A673 (cell line): ENCODE data around the gene NOLC1.

ENCODE experiments used
- EZH2 ChIP-seq: fragments of 200-600 bp; sonication (generic); IDR thresholded peaks from 2 replicates; pipeline ENCODE4 v1.6.1; 2017; ENCODE audit warnings: borderline replicate concordance, low read depth, mild to moderate bottlenecking, mixed read lengths, antibody characterized with exemption, low read length; ENCODE audit not compliant: poor library complexity, severe bottlenecking
- TF ChIP-seq, protein P1 (sequence below): fragments of 300-800, 200-600 bp; sonication (generic); conservative IDR thresholded peaks from 2 replicates; pipeline ENCODE4 v1.5.1; 2017; ENCODE audit warnings: low read depth, mild to moderate bottlenecking, antibody characterized with exemption, low read length, moderate library complexity, mixed read lengths

DNA sequence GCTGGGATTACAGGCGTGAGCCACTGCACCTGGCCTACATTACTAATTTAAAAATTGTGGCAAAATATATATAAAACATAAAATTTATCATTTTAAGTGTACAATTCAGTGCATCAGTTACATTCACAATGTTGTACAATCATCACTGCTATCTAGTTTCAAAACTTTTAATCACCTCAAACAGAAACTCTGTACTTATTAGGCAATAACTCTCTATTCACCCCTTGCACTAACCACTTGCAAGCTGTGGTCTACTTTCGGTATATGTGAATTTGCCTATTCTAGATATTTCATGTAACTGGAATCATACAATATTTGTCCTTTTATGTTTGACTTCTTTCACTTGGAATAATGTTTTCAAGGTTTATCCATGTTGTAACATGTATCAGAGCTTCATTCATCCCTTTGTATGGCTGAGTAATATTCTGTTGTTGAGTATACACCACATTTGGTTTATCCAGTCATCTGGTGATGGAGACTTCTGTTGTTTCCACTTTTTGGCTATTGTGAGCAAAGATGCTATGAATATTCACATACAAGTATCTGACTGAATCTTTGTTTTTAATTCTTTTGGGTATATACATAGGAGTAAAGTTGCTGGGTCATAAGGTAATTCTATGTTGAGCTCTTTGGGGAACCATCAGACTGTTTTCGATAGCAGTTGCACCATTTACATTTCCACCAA lies 59.6 kb downstream of the NOLC1 start:
- TF ChIP-seq, protein P1, sequence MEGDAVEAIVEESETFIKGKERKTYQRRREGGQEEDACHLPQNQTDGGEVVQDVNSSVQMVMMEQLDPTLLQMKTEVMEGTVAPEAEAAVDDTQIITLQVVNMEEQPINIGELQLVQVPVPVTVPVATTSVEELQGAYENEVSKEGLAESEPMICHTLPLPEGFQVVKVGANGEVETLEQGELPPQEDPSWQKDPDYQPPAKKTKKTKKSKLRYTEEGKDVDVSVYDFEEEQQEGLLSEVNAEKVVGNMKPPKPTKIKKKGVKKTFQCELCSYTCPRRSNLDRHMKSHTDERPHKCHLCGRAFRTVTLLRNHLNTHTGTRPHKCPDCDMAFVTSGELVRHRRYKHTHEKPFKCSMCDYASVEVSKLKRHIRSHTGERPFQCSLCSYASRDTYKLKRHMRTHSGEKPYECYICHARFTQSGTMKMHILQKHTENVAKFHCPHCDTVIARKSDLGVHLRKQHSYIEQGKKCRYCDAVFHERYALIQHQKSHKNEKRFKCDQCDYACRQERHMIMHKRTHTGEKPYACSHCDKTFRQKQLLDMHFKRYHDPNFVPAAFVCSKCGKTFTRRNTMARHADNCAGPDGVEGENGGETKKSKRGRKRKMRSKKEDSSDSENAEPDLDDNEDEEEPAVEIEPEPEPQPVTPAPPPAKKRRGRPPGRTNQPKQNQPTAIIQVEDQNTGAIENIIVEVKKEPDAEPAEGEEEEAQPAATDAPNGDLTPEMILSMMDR, result no peak
- no peak for TF ChIP-seq EZH2
